ENCODE measurements around the gene CTSC. TPM values are rescaled to one million over a fixed set of nuclear protein-coding genes. Genes with fewer than 3 reads are reported as not detected.
A peak's percentile ranks its signal among the peaks of the same experiment; 100 is the strongest.

The CTSC gene
- total RNA-seq (178 TPM), polyA plus RNA-seq (72.4 TPM)

DNA sequence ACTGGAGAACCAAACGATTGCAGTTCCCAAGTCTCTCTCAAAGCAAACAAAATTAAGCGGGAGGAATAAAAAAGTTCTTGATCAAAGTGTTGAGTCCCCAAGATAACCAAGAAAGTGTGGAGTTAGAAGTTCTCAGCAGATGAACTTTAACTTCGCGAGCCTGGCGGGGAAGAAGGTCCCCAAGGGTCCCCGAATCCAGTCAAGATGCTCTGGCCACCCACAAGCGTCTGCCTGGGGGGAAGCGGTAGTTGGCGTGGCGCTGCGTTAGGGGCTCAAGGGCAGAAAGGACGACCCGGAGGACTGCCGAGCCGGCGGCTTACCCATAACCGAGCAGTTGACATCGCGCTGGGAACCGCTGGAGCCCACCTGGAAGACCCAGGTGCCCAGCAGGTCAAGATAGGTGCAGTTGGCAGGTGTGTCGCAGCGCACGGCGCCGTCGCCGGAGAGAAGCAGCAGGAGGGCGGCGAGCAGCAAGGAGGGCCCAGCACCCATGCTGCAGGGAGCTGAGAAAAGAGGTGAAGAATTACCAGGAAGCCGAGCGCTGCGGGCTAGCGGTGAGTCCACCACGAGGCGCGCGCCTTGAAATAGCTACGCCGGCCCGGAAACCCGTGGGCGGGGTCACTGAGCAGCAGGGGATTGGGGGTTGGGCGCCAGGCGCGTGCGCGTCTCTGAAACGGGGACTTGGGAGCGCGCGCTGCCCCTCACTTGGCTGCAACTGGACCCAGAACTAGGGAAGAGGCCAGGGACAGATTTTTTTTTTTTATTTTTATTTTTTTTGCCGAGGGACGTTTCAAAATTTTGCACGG lies at the start of gene CTSC:
Gene CTSC (minus strand): TSS at position 556 of the 806 bp plus-strand sequence. CDS start 64 bp downstream, at position 492.
- H3K4me1 ChIP-seq (ENCODE audit: insufficient read depth) = no peaks in the 10 kb centered on the region
- peak within 1 kb of the TSS; percentile 87 for H3K27ac ChIP-seq (ENCODE audit: low read depth)
- H3K4me3 ChIP-seq (ENCODE audit: low read depth, low read length) = peak within 1 kb of the TSS; percentile 82
- peak; percentile 71 for DNase-seq (ENCODE audit: extremely low spot score)
- under 1% methylated on average over 54 of the region's 54 CpGs for WGBS
- H3K36me3 ChIP-seq (ENCODE audit: insufficient read depth) = no peaks in the 10 kb centered on the region

DNA sequence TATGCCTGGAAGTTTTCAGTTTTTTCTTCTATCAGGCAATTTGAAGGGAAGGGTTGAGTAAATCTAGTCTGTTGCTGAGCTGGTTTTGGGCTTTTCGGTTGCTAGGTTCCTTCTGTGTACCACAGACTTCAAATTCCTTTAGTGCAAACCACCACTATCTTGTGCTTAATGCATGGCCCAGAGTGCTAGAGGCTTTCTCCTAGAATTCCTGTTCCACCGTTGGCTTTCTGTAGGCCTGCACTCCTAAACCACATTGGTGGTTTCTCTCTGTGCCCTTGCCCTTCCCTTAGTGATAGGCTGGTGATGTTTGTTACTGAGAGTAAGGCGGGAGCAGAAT lies 47.1 kb upstream of the CTSC start:
- Histone ChIP-seq H3K4me1 (ENCODE audit: insufficient read depth) (no peaks in the 10 kb centered on the region), H3K36me3 (ENCODE audit: insufficient read depth) (no peaks in the 10 kb centered on the region), H3K27ac (ENCODE audit: low read depth) (no peak overlapping the region), H3K4me3 (ENCODE audit: low read depth, low read length) (no peak overlapping the region)
- no peak for DNase-seq (ENCODE audit: extremely low spot score)
- 67% methylated on average over 3 of the region's 3 CpGs for WGBS

DNA sequence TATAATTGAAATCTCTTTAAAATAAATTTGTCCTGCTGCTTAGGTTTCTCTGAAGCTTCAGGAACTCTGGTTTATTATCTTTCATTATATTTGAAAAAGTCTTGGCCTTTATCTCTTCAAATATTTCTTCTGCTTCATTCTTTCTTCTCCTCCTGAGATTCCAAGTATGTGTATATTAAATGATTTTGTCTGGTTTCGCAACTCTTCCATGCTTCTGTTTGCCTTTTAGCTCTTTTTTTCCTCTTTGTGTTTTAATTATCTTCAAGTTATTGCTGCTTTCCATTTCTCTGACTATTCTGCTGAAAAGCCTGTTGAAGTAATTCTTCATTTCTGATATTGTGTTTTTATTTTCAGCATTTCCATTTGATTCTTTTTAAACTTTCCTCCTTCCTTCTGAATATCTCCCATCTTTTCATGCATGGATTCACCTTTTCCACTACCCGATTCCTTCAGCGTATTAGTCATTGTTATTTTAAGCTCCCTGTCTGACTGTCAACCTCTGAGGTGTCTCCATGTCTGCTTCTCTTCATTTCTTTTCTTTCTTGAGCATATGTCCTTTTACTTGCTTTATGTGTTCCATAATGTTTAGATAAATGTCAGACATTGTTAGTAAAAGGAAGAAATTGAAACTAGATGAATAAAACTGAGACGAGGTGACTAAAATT lies 46.6 kb upstream of the CTSC start:
- 48% methylated on average over 4 of the region's 4 CpGs for WGBS
- Histone ChIP-seq H3K4me3 (ENCODE audit: low read depth, low read length) (no peak overlapping the region), H3K4me1 (ENCODE audit: insufficient read depth) (no peaks in the 10 kb centered on the region), H3K36me3 (ENCODE audit: insufficient read depth) (no peaks in the 10 kb centered on the region), H3K27ac (ENCODE audit: low read depth) (no peak overlapping the region)
- DNase-seq (ENCODE audit: extremely low spot score) = no peak

DNA sequence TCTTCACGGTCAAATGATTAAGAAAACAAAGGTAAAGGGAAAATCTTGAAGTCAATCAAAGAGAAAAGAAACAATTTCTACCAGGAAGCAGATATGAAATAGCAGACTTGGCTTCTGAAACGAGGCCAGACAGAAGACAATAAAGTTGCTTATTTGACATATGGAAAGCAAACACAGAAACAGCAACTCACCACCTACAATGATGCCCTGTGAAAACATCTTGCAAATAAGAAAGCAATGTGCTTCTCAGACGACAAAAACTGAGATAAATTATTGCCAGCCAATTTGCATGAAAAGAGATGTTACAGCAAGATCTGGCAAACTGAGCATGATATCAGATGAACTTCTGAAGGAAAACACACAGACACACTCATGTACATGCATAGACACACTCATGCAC lies 45.9 kb upstream of the CTSC start:
- no peak for DNase-seq (ENCODE audit: extremely low spot score)
- H3K36me3 ChIP-seq (ENCODE audit: insufficient read depth) = no peaks in the 10 kb centered on the region
- WGBS = 67% methylated on average over 3 of the region's 3 CpGs
- no peaks in the 10 kb centered on the region for H3K4me1 ChIP-seq (ENCODE audit: insufficient read depth)
- no peak overlapping the region for H3K4me3 ChIP-seq (ENCODE audit: low read depth, low read length)
- no peak overlapping the region for H3K27ac ChIP-seq (ENCODE audit: low read depth)

DNA sequence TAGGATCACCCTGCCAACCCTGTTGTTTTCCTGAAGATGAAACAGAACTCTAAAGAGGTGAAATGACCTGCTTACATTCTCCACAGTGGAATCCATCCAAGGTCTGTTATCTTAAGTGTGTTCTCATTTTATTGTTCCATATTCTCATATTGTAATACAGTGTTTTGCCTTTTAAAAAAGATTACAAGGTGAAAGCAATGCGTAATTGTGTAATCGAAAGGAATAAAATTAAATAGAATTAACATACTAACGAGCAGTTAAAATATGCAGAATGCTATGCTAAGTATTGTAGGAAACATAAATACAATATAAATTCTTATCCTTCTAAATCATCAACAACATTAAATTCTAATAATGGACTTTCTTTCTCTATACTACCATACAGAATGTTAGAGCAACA lies 41.6 kb upstream of the CTSC start:
- Histone ChIP-seq H3K27ac (ENCODE audit: low read depth) (no peak overlapping the region), H3K36me3 (ENCODE audit: insufficient read depth) (no peaks in the 10 kb centered on the region), H3K4me1 (ENCODE audit: insufficient read depth) (no peaks in the 10 kb centered on the region), H3K4me3 (ENCODE audit: low read depth, low read length) (no peak overlapping the region)
- DNase-seq (ENCODE audit: extremely low spot score) = no peak
- 80% methylated on average over 3 of the region's 3 CpGs for WGBS

DNA sequence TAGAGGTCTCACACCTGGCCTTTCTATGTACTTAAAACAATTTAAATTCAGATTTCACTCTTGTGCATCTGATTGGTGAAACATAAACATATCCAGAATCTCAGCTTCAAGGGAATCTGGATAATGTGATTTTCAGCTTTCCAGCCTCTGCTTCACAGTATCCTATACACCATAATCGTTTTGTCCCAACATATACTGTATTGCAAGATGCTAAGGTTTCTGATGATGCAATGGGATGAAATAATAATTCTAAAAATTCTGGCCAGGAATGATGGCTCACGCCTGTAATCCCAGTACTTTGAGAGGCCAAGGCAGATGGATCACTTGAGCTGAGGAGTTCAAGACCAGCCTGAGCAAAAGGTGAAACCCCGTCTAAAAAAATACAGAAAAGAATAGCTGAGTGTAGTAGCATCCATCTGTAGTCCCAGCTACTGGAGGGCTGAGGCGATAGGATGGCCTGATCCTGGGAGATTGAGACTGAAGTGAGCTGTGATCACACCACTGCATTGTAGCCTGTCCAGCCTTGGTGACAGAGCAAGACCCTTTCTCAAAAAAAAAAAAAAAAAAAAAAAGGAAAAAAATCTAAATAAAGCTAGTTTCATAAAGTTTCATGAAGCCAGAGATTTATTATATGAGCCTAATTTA lies 41.0 kb upstream of the CTSC start:
- 92% methylated on average over 4 of the region's 4 CpGs for WGBS
- no peak overlapping the region for H3K27ac ChIP-seq (ENCODE audit: low read depth)
- no peak overlapping the region for H3K4me3 ChIP-seq (ENCODE audit: low read depth, low read length)
- no peak for DNase-seq (ENCODE audit: extremely low spot score)
- H3K4me1 ChIP-seq (ENCODE audit: insufficient read depth) = no peaks in the 10 kb centered on the region
- H3K36me3 ChIP-seq (ENCODE audit: insufficient read depth) = no peaks in the 10 kb centered on the region

DNA sequence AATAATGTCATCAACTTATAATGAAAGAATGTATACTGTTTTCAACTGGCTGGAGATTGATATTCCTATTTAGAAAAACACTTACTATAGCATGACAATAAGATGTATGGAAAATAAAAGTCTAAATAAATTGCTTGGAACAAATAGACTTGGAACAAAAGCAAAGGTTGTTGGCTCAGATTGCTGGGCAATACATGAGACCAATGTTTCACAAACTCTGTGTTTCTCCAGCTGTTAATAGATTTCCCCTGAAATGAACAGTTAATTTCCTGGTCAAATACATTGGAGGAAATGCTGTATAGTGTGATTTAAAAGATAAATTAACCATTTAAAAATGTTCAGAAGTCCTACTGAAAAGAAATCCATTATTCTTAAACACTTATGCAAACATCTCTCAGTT lies 40.1 kb upstream of the CTSC start:
- no peak for DNase-seq (ENCODE audit: extremely low spot score)
- no peaks in the 10 kb centered on the region for H3K4me1 ChIP-seq (ENCODE audit: insufficient read depth)
- H3K27ac ChIP-seq (ENCODE audit: low read depth) = no peak overlapping the region
- no peaks in the 10 kb centered on the region for H3K36me3 ChIP-seq (ENCODE audit: insufficient read depth)
- no peak overlapping the region for H3K4me3 ChIP-seq (ENCODE audit: low read depth, low read length)

DNA sequence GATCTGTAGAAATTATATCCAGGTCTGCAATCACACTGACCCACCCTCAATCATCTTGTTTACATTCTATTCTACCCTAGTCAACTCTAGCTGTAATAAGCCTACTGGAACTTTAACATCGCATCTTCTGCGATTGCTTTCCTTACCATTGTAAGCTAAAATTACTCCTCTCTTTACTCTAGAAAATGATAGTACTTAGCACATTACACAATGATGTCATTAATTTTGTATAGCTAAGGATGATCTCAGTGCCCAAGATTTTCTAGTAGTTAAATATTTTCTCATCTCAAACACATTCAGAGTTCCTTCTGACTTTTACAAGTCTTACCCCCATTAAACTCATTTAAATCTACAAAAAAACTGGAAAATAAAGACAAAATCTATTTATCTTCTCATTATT lies 39.6 kb upstream of the CTSC start:
- Histone ChIP-seq H3K27ac (ENCODE audit: low read depth) (no peak overlapping the region), H3K36me3 (ENCODE audit: insufficient read depth) (no peaks in the 10 kb centered on the region), H3K4me1 (ENCODE audit: insufficient read depth) (no peaks in the 10 kb centered on the region), H3K4me3 (ENCODE audit: low read depth, low read length) (no peak overlapping the region)
- 84% methylated on average over 2 of the region's 2 CpGs for WGBS
- no peak for DNase-seq (ENCODE audit: extremely low spot score)

DNA sequence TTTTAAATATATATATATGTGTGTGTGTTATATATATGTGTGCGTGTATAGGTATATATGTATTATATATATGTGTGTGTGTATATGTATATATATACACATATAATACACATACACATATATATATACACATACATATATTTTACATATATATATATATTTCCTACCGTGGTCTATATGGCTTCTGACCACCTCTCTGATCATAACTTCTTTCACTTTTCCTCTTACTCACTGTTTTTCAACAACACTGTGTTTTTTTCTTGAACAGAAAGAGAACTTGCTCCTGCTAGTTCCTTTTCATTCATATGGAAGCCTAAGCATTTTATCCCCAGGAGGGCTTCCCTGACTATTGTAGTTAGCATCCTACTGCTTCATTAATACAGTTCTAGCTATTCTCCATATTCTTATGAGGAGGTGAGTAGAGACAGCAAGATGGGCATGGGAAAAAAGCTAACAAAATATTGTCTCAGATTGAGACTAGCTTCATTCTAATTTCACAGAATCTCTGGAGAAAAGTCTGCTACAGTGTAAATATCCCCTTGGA lies 38.5 kb upstream of the CTSC start:
- no peak for DNase-seq (ENCODE audit: extremely low spot score)
- no peak overlapping the region for H3K27ac ChIP-seq (ENCODE audit: low read depth)
- H3K36me3 ChIP-seq (ENCODE audit: insufficient read depth) = no peaks in the 10 kb centered on the region
- H3K4me3 ChIP-seq (ENCODE audit: low read depth, low read length) = no peak overlapping the region
- H3K4me1 ChIP-seq (ENCODE audit: insufficient read depth) = no peaks in the 10 kb centered on the region
- 85% methylated on average over 2 of the region's 2 CpGs for WGBS

DNA sequence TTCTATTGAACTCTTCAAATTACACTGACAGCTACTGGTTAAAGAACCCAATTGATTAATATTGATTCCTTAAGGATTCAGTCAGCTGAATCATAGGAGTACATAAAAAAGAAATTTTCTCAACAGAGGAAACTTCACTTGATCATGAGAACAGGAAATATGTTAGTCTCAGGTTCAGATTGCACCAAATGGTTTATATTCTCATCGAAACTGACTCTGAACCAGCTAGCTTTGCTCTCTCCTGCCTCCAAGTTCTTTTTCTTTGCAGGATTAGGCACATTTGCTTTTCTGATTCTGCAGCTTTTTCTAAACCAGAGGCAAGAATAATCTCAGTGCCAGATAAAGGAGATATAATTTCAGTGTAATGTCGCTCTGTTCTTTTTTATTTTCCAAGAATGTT lies 33.2 kb upstream of the CTSC start:
- 67% methylated on average over 2 of the region's 2 CpGs for WGBS
- H3K27ac ChIP-seq (ENCODE audit: low read depth) = no peak overlapping the region
- no peaks in the 10 kb centered on the region for H3K4me1 ChIP-seq (ENCODE audit: insufficient read depth)
- no peaks in the 10 kb centered on the region for H3K36me3 ChIP-seq (ENCODE audit: insufficient read depth)
- DNase-seq (ENCODE audit: extremely low spot score) = no peak
- no peak overlapping the region for H3K4me3 ChIP-seq (ENCODE audit: low read depth, low read length)

DNA sequence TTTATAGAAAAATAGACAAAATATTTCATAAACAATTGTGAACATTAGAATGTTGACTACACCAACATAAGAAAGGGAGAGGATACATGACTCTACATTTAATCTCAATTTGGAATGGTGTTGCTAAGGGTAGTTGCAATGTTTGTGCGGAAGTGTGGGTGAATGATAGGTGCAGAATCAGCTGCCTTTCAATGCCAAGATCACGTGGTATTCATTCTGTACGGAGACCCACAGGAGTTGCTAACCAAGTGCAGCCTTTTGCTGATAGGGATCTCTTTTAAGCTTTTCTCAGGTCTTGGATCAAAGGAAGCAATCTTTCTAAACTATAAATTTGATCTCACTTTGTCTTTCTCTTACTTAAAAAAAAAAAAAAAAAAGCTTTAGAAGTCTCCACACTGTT lies 29.8 kb upstream of the CTSC start:
- Histone ChIP-seq H3K36me3 (ENCODE audit: insufficient read depth) (no peaks in the 10 kb centered on the region), H3K4me3 (ENCODE audit: low read depth, low read length) (no peak overlapping the region), H3K4me1 (ENCODE audit: insufficient read depth) (no peaks in the 10 kb centered on the region), H3K27ac (ENCODE audit: low read depth) (no peak overlapping the region)
- no peak for DNase-seq (ENCODE audit: extremely low spot score)
- 67% methylated on average over 3 of the region's 3 CpGs for WGBS

DNA sequence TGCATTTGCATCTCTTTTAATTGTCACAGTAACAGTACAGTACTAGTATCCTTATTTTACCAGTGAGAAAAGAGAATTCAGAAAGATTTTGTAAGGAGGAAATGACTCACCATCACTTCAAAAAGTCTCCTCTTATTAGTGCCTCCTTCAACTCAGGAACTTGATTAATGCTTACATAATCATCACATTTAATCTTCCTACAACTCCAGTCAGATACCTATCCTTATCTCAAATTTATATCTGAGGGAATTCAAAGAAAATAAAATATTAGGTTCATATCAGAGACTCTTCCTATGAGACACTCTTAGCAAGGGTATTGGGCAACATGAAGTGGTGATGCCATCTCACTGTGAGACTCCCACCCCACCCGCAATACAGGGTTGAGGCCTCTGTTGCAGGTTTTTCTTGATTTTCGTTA lies 26.1 kb upstream of the CTSC start:
- WGBS = 89% methylated on average over 2 of the region's 2 CpGs
- Histone ChIP-seq H3K4me1 (ENCODE audit: insufficient read depth) (no peaks in the 10 kb centered on the region), H3K4me3 (ENCODE audit: low read depth, low read length) (no peak overlapping the region), H3K27ac (ENCODE audit: low read depth) (no peak overlapping the region), H3K36me3 (ENCODE audit: insufficient read depth) (no peaks in the 10 kb centered on the region)
- no peak for DNase-seq (ENCODE audit: extremely low spot score)

DNA sequence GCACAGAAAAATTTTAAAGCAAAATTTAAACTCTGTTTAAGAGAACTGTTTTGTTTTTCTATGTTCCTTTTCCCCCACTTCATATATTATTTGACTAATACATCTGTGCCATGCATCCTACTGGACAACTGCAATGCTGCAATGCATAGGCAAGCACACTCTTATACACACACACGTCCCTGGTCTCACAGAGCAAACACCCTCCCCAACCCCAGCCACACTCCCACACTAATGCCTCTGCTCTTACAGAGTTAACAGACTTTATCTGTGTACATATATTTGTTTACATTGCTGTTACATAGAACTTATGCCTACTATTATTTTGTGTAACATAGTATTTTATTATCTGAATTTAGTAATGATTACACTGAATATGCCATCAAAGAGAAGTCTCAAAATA lies 25.5 kb upstream of the CTSC start:
- H3K4me1 ChIP-seq (ENCODE audit: insufficient read depth) = no peaks in the 10 kb centered on the region
- no peaks in the 10 kb centered on the region for H3K36me3 ChIP-seq (ENCODE audit: insufficient read depth)
- H3K4me3 ChIP-seq (ENCODE audit: low read depth, low read length) = no peak overlapping the region
- no peak overlapping the region for H3K27ac ChIP-seq (ENCODE audit: low read depth)
- 76% methylated on average over 1 of the region's 1 CpG for WGBS
- DNase-seq (ENCODE audit: extremely low spot score) = no peak

DNA sequence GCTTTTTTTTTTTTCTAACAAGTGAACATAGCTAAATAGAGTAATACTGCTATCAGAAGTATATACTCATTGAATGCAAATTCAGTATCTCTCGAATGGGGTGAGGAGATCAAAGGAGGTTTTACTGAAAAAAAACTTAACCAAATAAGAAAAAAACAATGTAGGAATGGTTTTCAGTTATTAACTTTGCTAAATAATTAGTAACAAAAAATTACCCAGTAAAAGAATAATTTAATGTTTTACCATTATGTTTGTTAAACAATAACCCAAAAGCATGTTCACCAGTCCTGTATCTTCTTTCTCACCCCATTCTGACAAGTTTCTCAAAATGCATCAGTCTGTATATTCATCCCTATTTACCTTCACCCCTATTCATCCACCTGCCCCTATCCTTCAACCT lies 22.6 kb upstream of the CTSC start:
- 95% methylated on average over 1 of the region's 1 CpG for WGBS
- DNase-seq (ENCODE audit: extremely low spot score) = no peak
- Histone ChIP-seq H3K27ac (ENCODE audit: low read depth) (no peak overlapping the region), H3K36me3 (ENCODE audit: insufficient read depth) (no peaks in the 10 kb centered on the region), H3K4me1 (ENCODE audit: insufficient read depth) (no peaks in the 10 kb centered on the region), H3K4me3 (ENCODE audit: low read depth, low read length) (no peak overlapping the region)

All from urinary bladder (tissue), 4 donors.